ENCODE data around the gene GRB14. TPM values are rescaled to one million over a fixed set of nuclear protein-coding genes. Genes with fewer than 3 reads are reported as not detected.

The GRB14 gene
- total RNA-seq, 2 donors from 2014 or later: 4.4 to 15.5 TPM

GRCh38 chr2:164457271-164457670 lies 164.0 kb downstream of the GRB14 start:
- Histone ChIP-seq H3K9me3 (no peaks in the 10 kb centered on the region), H3K27ac (no peak overlapping the region), H3K36me3 (no peaks in the 10 kb centered on the region), H3K4me3 (no peak overlapping the region), H3K4me1 (no peaks in the 10 kb centered on the region), H3K27me3 (no peaks in the 10 kb centered on the region)
- DNase-seq (ENCODE audit: low spot score): no peak
- TF ChIP-seq, protein P1, sequence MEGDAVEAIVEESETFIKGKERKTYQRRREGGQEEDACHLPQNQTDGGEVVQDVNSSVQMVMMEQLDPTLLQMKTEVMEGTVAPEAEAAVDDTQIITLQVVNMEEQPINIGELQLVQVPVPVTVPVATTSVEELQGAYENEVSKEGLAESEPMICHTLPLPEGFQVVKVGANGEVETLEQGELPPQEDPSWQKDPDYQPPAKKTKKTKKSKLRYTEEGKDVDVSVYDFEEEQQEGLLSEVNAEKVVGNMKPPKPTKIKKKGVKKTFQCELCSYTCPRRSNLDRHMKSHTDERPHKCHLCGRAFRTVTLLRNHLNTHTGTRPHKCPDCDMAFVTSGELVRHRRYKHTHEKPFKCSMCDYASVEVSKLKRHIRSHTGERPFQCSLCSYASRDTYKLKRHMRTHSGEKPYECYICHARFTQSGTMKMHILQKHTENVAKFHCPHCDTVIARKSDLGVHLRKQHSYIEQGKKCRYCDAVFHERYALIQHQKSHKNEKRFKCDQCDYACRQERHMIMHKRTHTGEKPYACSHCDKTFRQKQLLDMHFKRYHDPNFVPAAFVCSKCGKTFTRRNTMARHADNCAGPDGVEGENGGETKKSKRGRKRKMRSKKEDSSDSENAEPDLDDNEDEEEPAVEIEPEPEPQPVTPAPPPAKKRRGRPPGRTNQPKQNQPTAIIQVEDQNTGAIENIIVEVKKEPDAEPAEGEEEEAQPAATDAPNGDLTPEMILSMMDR (IDR thresholded peaks at IDR 0.05): no peak

GRCh38 chr2:164456619-164457018 lies 164.7 kb downstream of the GRB14 start:
- Histone ChIP-seq H3K36me3 (no peaks in the 10 kb centered on the region), H3K27ac (no peak overlapping the region), H3K27me3 (no peaks in the 10 kb centered on the region), H3K4me1 (no peaks in the 10 kb centered on the region), H3K9me3 (no peaks in the 10 kb centered on the region), H3K4me3 (no peak overlapping the region)
- no peak for DNase-seq (ENCODE audit: low spot score)
- TF ChIP-seq, protein P1 (IDR thresholded peaks at IDR 0.05): no peak

DNA sequence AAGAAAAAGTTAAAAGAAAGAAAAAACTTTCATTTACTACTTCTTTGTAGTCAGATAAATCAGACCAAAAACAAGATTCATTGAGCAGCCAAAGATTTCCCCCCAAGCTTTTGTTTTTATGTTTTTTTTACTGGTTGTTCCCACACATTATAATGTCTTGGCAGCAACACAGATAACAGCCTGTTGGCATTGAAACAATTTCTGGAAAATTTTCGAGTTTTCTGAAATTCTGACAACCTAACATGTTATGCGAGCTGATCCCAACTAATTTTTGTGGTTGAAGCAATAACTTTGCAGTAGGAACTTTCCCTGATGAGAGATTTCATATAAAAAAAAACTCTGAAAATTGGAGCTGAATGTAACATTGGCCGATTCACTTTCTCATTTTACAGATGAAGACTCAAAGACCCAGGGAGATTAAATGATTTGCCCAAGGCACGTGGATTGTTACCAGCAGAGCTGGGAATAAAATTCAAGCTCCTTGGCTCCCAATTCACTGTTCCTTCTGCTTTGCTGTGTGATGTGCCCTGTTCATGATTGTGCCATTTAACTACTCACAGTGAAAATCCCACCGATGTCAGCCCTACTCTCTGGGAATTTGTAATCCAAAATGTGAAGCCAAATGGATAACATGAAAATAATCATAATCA lies 167.5 kb downstream of the GRB14 start:
- Histone ChIP-seq H3K4me1 (no peaks in the 10 kb centered on the region), H3K27me3 (no peaks in the 10 kb centered on the region), H3K9me3 (no peaks in the 10 kb centered on the region), H3K27ac (no peak overlapping the region), H3K4me3 (no peak overlapping the region), H3K36me3 (no peaks in the 10 kb centered on the region)
- TF ChIP-seq, protein P1 (IDR thresholded peaks at IDR 0.05): no peak
- no peak for DNase-seq (ENCODE audit: low spot score)

DNA sequence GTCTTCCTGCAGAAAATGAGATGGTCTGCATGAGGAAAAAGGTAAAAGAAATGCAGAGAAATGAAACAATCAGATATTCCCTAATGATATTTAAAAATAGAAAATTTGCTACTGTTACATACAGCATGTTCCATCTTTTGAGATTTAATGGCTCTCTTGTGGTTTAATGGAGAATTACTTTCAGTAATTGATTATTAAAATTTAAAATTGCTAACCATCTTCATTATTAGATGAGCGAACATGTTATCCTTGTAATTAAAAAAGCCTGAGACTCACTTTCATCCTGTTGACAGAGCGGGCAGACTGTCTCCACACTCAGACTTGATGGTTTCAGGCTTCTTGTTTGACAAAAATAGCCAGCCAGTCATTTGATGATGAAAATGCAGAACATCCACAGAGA lies 171.0 kb downstream of the GRB14 start:
- H3K4me3 ChIP-seq: no peak overlapping the region
- H3K4me1 ChIP-seq: no peaks in the 10 kb centered on the region
- no peaks in the 10 kb centered on the region for H3K9me3 ChIP-seq
- TF ChIP-seq, protein P1 (IDR thresholded peaks at IDR 0.05): no peak
- DNase-seq (ENCODE audit: low spot score): no peak
- no peak overlapping the region for H3K27ac ChIP-seq
- no peaks in the 10 kb centered on the region for H3K36me3 ChIP-seq
- H3K27me3 ChIP-seq: no peaks in the 10 kb centered on the region

DNA sequence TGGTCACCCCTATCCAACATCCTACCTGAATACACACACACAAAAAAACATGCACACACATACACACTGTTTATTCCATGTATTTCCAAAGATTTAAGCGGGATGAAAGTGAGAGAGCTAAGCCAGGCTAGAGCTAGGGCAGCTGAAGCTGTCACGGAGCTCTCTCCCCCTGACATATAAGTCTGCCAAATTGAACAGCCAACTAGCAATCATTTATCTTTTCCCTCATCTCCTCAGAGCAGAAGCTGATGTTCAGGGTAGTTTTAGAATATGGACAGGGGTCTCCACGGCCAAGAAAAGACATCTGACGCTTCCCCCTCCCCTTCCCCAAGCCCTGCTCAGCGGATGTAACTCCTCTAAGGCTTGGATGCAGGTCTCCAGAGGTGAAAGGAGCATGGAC lies 171.6 kb downstream of the GRB14 start:
- Histone ChIP-seq H3K27ac (no peak overlapping the region), H3K9me3 (no peaks in the 10 kb centered on the region), H3K4me3 (no peak overlapping the region), H3K4me1 (no peaks in the 10 kb centered on the region), H3K27me3 (no peaks in the 10 kb centered on the region), H3K36me3 (no peaks in the 10 kb centered on the region)
- no peak for DNase-seq (ENCODE audit: low spot score)
- TF ChIP-seq, protein P1 (IDR thresholded peaks at IDR 0.05): no peak

DNA sequence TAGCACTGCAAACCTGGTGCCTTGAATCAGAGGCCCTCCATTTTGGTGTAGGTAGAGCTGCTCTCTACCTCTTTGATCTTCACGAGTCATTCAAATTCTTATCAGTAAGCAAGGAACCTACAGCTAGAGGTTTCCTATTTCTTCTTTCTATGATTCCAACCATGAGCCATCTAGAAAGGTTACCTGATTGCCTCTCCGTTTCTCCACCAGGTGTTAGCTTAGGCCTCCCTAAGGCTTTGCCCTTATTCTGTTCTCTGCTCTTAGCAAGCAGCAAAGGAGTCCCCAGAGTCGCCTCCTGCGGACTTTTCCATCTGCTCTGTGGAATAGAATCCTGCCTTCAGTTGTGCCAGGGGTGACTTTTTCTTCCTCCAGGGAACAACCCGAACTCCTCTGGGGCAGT lies 173.6 kb downstream of the GRB14 start:
- H3K9me3 ChIP-seq: no peaks in the 10 kb centered on the region
- TF ChIP-seq, protein P1 (IDR thresholded peaks at IDR 0.05): no peak
- no peaks in the 10 kb centered on the region for H3K27me3 ChIP-seq
- H3K4me1 ChIP-seq: no peaks in the 10 kb centered on the region
- no peak overlapping the region for H3K4me3 ChIP-seq
- H3K36me3 ChIP-seq: no peaks in the 10 kb centered on the region
- no peak overlapping the region for H3K27ac ChIP-seq
- DNase-seq (ENCODE audit: low spot score): no peak
